Measurements from ENCODE around the gene GSK3B. TPM values are rescaled to one million over a fixed set of nuclear protein-coding genes. Genes with fewer than 3 reads are reported as not detected.

Gene GSK3B
- total RNA-seq, 3 donors from 2014 or later = 34.6 to 46.1 (median 42.0) TPM

DNA sequence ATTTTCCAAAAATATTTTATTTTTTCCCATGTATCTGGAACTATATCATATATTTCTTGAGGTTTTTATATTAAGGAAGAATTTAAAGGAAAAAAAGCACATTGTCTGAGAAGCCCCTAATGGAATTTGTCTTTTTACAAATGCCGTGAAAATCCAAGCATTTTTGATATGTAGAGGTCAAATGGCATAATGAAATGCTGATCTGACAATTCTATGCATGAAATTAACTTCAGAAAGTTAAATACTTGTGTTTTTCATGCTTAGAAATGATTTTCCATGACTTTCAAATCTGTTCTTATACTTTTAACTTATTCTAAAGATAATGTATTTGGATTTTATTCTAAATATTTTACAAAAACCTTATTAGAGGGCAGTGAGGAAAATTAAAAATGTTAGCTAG, 193.1 kb downstream of the GSK3B start:
- H3K4me1 ChIP-seq = no peaks in the 10 kb centered on the region
- no peaks in the 10 kb centered on the region for H3K36me3 ChIP-seq
- H3K27me3 ChIP-seq = no peaks in the 10 kb centered on the region
- TF ChIP-seq, protein P1, sequence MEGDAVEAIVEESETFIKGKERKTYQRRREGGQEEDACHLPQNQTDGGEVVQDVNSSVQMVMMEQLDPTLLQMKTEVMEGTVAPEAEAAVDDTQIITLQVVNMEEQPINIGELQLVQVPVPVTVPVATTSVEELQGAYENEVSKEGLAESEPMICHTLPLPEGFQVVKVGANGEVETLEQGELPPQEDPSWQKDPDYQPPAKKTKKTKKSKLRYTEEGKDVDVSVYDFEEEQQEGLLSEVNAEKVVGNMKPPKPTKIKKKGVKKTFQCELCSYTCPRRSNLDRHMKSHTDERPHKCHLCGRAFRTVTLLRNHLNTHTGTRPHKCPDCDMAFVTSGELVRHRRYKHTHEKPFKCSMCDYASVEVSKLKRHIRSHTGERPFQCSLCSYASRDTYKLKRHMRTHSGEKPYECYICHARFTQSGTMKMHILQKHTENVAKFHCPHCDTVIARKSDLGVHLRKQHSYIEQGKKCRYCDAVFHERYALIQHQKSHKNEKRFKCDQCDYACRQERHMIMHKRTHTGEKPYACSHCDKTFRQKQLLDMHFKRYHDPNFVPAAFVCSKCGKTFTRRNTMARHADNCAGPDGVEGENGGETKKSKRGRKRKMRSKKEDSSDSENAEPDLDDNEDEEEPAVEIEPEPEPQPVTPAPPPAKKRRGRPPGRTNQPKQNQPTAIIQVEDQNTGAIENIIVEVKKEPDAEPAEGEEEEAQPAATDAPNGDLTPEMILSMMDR (IDR thresholded peaks at IDR 0.05) = no peak
- TF ChIP-seq POLR2A (IDR thresholded peaks at IDR 0.05) = no peak
- TF ChIP-seq POLR2AphosphoS5 (IDR thresholded peaks at IDR 0.05) = no peak
- no peak overlapping the region for H3K27ac ChIP-seq
- DNase-seq (ENCODE audit: low spot score in 2 of 2) = no peak
- no peak overlapping the region for H3K4me3 ChIP-seq
- intact Hi-C loops (cut with DNase I; ENCODE audit: low total_unique reads) = no loop called here
- no peaks in the 10 kb centered on the region for H3K9me3 ChIP-seq

- no peak overlapping the region for H3K27ac ChIP-seq
- no peak for DNase-seq (ENCODE audit: low spot score in 2 of 2)
- intact Hi-C loops (cut with DNase I; ENCODE audit: low total_unique reads) = no loop called here
- H3K9me3 ChIP-seq = no peaks in the 10 kb centered on the region
- H3K4me1 ChIP-seq = no peaks in the 10 kb centered on the region
- H3K27me3 ChIP-seq = no peaks in the 10 kb centered on the region
- no peak overlapping the region for H3K4me3 ChIP-seq
- TF ChIP-seq POLR2AphosphoS5 (IDR thresholded peaks at IDR 0.05) (no peak), POLR2A (IDR thresholded peaks at IDR 0.05) (no peak)
- TF ChIP-seq, protein P1 (IDR thresholded peaks at IDR 0.05) = no peak
- no peaks in the 10 kb centered on the region for H3K36me3 ChIP-seq
Measured at GRCh38 chr3:119899192-119899511, 195.1 kb downstream of the GSK3B start.

GRCh38 chr3:119898478-119899191, 195.6 kb downstream of the GSK3B start:
- TF ChIP-seq POLR2A (IDR thresholded peaks at IDR 0.05) (no peak), POLR2AphosphoS5 (IDR thresholded peaks at IDR 0.05) (no peak)
- TF ChIP-seq, protein P1 (IDR thresholded peaks at IDR 0.05) = no peak
- no peaks in the 10 kb centered on the region for H3K4me1 ChIP-seq
- H3K27ac ChIP-seq = no peak overlapping the region
- no peaks in the 10 kb centered on the region for H3K9me3 ChIP-seq
- no peaks in the 10 kb centered on the region for H3K36me3 ChIP-seq
- H3K27me3 ChIP-seq = no peaks in the 10 kb centered on the region
- intact Hi-C loops (cut with DNase I; ENCODE audit: low total_unique reads) = no loop called here
- DNase-seq (ENCODE audit: low spot score in 2 of 2) = no peak
- H3K4me3 ChIP-seq = no peak overlapping the region

DNA sequence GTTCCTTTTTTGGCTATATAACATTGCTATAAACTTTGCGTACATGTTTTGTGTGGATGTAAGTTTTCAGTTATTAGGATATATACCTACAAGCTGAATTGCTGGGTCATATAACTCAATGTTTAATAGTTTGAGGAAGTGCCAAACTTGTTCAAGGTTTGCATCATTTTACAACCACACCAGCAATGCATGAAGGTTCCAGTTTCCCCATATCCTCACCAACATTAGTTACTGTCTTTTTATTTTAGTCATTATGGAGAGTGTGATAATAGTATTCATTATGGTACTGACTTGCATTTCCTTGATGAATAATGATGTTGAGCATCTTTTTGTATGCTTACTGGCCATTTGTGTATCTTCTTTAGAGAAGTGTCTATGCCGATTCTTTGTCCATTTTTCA, 200.1 kb downstream of the GSK3B start:
- H3K27me3 ChIP-seq = no peaks in the 10 kb centered on the region
- no peaks in the 10 kb centered on the region for H3K36me3 ChIP-seq
- no peak for DNase-seq (ENCODE audit: low spot score in 2 of 2)
- intact Hi-C loops (cut with DNase I; ENCODE audit: low total_unique reads) = no loop called here
- no peak overlapping the region for H3K27ac ChIP-seq
- no peak overlapping the region for H3K4me3 ChIP-seq
- TF ChIP-seq POLR2AphosphoS5 (IDR thresholded peaks at IDR 0.05) = no peak
- TF ChIP-seq, protein P1 (IDR thresholded peaks at IDR 0.05) = no peak
- peaks cover 0 to 2% of the 10 kb centered on the region in 2 donors for H3K9me3 ChIP-seq
- H3K4me1 ChIP-seq = no peaks in the 10 kb centered on the region

- no peak for DNase-seq (ENCODE audit: low spot score in 2 of 2)
- Histone ChIP-seq H3K27ac (no peak overlapping the region), H3K9me3 (peaks cover 3 to 7% of the 10 kb centered on the region in 2 donors), H3K4me1 (no peaks in the 10 kb centered on the region), H3K36me3 (no peaks in the 10 kb centered on the region), H3K27me3 (no peaks in the 10 kb centered on the region), H3K4me3 (no peak overlapping the region)
- intact Hi-C loops (cut with DNase I; ENCODE audit: low total_unique reads) = no loop called here
- TF ChIP-seq, protein P1 (IDR thresholded peaks at IDR 0.05) = no peak
- TF ChIP-seq POLR2AphosphoS5 (IDR thresholded peaks at IDR 0.05) (no peak), POLR2A (IDR thresholded peaks at IDR 0.05) (no peak)
Measured at GRCh38 chr3:119893769-119894168, 200.5 kb downstream of the GSK3B start.

Data from breast epithelium (tissue), 4 donors.